Occipital lobe (tissue), 2 donors: ENCODE data around the gene MTFR1L. TPM values are rescaled to one million over a fixed set of nuclear protein-coding genes. Genes with fewer than 3 reads are reported as not detected.

ENCODE experiments used
- DNase-seq: peaks from one replicate; lab custom pipeline; 2025; lab: John Stamatoyannopoulos, UW
- total RNA-seq: library from RNA; depleted of rRNA; stranded (reverse); fragments of >200 nt; gene quantifications from one replicate; pipeline ENCODE4 v1.2.3, GENCODE V29; 2014

Gene MTFR1L
- total RNA-seq, 1 donor from 2014 or later = 32.8 TPM

DNA sequence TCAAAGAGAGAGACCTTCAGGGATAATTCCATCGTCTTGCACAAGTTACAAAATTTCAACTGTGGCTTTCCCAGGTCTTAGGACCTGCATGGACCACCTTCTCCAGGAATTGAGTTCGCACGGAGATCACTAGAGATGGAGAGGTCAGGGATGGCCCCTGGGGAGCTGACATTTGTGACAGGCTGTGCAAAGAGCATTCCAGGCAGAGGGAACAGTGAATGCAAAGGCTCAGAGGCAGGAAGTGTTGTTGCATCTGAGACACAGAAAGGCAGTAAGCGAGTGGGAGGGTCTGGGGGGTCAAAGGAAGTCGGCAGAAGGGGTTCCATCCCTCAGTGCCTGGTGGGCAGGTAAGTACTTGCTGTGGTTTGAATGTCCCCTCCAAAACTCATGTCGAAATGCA, 29.3 kb upstream of the MTFR1L start:
- no peak for DNase-seq

DNA sequence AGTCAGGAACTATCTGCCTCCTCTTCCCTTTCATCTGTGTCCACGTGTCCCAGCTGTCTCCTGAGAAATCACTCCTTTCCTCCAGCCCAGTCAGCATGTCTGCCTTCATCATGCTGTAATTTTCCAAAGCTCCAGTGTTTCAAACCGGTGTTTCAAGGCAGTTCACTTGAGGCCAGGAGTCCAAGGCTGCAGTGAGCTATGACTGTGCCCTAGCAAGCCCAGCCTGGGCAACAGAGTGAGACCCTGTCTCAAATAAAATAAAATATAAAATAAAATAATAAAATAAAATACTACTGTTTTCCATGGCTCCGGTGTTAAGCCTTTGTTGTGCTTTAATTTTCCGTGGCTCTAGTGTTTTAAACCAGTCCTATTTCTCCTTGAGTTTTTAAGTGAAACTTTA, 27.6 kb upstream of the MTFR1L start:
- no peak for DNase-seq

DNA sequence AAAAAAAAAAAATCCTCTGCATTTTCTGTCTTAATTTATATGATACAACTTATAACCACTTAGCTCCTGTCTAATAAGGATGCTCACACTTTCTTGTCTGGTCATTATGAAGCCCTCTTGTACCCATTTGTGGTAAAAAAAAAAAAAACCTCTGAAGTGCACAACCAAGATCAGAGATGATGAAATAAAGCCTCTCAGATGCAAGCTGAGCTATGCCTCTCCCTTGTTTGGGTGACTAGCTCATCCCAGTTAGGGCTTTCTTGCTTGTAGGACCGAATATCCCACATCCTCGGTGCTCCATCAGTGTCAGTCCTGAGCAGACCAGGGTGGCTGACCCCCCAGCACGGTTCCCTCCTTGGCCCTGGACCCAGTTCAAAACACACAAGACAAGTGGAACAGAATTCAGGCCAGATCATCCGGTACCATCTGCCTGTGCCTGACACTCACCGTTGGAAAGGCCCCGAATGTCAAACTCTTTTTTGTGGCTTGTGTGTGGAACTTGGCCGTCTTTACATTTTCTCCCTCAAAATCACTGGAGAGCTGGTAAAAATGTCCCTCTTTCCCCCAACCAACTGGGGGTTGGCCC, 26.1 kb upstream of the MTFR1L start:
- DNase-seq = no peak

DNA sequence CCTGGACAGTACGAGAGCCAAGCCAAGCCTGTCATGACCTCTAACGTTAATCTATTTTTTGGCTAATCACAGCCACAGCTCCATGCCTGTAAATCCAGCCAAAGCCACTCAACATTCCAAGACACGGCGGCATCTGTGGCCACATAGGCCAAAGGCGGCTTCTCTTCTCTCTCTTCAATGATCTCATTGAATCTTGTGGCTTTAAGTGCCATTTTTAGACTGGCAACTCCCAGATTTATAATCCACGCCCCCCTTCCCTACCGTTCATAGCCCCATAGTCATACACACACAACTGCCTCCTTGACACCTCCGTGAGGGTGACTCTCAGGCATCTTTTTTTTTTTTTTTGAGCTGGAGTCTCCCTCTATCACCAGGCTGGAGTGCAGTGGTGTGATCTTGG, 25.4 kb upstream of the MTFR1L start:
- no peak for DNase-seq

DNA sequence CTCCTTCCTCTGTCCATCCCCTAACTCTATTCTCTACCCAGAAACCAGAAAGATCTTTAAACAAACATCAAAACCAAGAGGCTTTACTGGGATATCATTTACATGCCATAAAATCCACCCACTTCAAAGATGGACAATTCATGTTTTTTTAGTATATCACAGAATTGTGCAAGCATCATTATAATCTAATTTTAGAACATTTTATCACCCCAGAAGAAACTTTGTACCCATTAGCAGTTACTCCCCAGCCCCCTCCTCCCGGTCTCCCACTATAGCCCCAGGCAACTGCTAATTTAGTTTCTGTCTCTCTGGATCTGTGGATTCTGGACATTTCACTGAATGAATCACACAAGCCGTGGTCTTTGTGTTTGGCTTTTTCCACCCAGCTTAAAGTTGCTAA, 24.5 kb upstream of the MTFR1L start:
- no peak for DNase-seq

DNA sequence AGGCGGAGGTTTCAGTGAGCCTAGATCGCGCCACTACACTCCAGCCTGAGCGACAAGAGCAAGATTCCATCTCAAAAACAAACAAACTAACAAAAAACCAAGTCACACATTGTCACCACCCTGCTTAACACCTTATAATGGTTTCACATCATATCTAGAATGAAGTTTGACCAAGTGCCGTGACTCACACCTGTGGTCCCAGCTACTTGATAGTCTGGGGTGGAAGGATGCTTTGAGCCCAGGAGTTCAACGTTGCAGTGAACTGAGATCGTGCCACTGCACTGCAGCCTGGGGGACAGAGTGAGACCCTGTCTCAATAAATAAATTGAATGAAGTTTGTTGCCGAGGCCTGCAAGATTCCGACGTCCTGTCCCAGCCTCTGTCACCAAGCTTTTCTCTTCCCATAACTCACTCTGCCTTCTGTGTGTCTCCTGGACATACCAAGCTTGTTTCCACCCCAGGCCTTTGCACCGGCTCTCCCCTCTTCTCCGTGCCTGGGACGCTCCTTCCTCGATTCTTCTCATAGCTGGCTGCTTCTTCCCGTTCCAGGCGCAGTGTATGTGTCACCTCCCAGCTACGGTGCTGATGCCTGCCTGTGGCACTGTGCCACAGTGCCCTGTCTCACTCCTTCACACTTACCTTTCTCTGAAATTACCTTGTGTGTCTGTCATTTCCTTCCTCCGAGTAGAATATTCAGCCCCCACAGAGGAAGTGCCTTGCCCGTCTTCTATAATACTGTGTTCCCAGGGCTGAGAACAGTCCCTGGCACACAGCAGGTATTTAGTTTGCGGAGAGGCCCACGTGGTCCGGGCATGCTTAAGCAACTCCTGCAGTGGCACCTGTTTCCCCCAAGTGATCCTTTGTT, 23.6 kb upstream of the MTFR1L start:
- no peak for DNase-seq

DNA sequence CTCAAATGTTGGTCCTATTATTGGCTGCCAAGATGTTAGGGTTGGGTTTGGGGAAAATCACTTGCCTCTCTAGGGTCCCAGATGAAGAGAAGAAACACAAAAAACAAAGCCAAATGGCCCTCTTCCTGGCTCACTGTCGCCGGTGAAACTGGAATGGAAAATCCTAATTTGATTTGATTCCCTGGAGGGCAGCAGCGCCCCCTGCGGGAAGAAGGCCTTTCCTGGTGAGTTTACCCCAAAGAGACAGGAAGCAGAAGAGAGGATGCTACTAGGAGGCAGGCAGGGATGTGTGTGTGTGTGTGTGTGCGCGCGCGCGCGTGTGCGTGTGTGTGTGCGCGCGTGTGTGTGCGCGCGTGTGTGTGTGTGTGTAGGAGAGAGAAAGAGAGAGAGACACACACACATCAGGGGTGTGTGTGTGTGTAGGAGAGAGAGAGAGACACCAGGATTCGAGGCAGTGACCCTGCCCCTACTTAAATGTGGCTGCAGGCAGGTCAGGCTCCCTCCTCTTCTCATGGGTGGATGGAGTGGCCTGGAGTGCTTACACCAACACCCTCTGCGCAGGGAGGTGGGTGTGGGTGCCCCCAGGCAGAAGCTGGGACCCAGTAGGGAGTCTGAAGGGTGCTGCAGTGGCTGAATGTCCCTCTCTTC, 22.8 kb upstream of the MTFR1L start:
- peak; percentile 50 for DNase-seq

DNA sequence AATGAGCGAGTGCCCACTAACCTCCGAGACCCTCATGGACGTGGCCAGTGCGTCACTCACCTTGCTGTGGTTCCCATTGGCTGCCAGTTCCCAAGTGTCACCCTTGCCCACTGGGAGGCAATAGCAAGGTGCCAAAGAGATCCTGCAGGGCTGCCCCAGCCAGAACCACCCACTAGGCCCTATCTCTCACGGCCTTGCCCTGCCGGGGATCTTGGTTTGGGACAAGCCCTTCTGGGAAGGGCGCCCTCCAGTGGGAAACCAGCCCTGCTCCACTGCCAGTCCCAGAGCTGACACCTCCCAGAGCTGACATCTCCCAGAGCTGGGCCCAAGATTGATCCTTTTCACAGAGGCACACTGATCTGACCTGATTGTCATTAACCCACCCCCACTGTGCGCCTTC, 21.8 kb upstream of the MTFR1L start:
- DNase-seq = no peak

DNA sequence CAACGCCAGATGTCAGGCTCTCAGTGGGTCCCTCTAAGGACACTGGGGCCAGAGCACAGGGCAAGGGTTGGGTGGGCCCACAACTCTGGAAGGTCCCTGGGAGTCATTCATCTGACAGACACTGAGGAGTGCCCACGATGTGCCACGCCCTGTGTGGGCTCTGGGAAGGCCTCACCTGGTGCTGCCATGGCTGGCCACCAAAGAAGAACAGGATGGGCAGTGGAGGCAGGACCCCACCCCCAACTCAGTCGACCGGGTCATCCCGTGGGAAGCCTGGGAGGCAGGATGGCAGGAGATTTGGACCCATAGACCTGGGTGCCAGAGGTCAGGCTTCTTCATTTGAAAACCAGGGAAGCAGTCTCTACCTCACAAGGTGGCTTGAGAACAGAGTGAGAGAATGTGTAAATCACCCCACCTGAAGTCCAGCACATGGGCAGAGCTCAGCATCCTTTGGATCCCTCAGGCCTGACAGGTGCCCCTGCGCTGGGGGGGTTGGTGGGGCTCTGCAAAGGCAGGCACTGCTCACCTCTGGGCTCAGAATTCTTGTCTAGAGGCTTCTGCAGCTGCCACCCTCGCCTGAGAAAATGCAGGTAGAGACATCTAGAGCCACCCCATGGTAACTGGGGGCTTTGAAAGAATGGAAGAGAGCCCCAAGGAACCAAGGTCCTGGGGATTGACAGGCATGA, 20.9 kb upstream of the MTFR1L start:
- no peak for DNase-seq

DNA sequence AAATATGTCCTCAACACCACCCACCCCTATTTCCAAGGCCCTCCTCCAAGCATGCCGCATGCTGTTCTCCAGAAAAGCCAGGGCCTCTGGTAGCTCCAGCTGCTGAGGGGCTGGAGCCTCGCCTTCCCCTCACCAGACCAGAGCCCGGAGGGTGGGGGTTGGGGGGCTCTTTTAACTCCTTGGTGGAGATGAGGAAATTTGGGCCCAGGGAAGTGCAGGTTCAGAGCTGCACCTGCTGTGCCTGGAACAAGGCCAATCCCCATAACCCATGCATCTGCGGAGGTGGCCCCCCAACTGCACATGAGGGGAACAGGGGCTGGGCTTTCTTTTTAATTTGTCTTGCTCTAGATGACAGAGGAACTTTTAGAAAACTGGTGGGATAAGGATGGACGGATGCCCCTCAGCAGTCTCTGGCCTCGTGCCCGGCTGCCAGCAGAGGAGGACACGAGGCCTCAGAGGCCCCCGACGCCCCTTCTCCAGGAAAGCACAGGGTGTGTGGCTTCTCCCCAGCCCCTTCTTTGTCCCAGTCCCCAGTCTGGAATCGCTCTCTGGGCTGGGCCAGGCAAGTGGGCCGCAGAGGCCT, 20.3 kb upstream of the MTFR1L start:
- DNase-seq = no peak

DNA sequence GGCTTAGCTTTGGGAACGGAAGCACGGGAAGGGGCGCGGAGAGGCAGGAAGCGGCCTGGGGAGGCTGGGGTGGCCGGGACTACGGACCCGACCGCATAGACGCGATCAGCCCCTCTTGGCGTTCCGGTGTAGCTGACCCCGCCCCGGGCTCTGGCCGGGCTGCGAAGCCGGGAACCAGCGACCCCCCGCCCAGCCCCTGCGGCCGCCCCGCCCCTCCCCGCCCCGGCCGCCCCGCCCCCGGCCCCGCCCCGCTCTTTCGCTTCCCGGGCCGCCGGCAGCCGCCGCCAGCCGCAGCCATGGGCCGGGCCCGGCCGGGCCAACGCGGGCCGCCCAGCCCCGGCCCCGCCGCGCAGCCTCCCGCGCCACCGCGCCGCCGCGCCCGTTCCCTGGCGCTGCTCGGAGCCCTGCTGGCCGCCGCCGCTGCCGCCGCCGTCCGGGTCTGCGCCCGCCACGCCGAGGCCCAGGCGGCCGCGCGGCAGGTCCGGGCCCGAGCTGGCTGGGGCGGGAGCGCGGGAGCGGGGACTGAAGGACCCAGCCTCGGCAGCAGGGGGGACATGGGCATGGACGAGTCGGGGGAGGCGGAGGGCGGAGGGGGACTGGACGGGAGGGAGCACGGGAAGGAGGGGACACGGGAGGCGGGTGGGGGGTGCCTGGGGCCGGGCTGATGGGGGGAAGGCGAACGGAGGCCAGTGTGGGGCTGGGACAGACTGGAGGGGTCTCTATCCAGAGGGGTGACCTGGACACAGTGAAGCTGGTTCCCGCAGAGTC, 19.6 kb upstream of the MTFR1L start, which contains the start of gene SELENON:
SELENON (plus strand) TSS at position 259 of the 768 bp plus-strand sequence; CDS start at position 297, 38 bp downstream.
- DNase-seq = no peak

DNA sequence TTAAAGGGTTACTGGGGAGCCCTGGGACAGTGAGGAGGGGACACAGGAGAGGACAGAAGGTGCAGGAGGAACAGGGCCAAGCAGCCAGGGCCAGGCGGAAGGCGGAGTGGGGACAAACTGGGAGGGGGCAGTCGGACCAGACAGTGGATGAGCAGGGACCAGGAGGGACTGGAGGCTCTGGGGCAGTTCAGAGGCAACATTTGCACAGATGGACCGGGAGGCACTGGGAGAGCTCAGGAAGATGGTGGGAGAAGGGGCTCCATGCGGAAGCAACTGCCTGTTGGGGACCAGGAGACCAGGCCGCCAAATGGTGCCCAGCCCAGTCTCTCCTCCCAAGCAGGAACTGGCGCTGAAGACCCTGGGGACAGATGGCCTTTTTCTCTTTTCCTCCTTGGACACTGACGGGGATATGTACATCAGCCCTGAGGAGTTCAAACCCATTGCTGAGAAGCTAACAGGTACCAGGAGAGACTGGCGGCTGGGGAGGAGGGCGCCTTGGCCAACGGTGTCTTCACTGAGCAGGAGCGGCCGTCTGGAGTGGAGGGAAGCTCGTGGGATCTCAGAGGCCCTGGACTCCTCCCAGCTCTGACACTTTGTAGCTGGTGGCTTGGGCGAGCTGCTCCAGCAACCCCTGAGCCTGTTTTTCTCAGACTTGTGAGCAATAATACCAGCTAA, 18.9 kb upstream of the MTFR1L start:
- no peak for DNase-seq

DNA sequence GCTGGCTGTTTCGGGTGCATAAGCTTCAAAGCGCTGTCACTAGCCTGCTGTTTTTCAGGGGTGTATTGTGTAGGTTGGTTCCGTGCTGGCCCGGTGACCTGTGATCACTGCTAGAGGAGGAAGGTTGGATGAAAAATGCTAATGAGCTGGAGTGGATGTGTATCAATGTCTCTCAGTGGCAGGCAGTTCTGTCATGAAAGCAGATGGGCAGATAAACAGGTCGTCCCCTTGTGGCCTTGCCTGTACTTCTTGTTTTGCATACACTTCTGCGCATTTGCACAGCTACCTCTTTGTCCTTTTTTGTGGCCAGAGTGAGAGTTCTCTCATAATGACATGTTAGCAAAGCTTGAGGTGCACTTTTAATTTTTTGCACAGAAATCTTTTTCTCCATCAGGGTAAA, 16.8 kb upstream of the MTFR1L start:
- no peak for DNase-seq

DNA sequence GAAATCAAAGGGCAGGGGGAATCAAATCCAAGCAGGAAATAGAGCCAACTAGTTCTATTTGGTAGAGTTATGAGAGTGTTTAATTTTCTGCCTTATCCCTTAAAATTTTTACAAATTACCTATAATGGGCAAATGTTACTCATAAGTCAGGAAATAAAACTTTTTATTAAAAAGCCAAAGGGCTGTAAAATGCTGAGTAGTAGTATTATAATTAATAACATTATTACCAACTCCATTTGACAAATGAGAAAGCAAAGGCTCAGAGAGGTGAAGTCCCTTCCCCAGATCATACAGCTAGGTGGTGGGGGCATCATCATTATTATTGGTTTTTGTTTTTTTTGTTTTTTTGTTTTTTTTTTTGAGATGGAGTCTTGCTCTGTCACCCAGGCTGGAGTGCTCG, 16.4 kb upstream of the MTFR1L start:
- DNase-seq = no peak

DNA sequence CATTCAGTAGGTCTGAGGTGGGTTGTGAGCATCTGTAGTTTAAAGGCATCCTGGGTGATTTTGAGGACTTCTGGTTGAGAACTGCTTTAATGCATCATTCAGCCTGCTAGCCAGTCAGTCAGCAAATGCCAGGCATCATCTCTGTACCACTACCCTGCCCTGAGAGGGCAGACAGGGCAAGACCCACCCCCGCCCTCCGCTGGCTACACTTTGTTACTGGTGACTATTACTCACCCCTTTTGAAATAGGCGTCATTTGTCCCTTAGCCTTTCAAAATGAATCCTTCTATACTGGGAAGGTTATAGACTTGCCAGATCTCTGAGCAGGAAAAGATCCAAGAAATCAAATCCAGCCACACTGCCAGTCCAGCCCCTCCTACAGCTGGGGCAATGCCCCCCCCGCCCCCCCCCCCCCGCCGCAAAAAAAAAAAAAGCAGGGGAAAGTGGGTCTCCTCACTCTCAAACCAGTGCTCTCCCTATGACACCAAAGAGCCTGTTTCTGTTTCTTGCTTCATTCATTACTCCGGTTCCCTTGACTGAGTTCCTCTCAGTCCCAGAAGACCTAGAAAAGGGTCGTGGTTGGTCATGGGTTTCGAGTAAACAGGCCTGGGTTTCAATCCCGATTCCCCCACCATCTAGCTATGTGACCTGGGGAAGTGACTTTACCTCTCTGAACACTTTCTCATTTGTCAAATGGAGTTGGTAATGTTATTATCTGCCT, 15.3 kb upstream of the MTFR1L start:
- DNase-seq = no peak

DNA sequence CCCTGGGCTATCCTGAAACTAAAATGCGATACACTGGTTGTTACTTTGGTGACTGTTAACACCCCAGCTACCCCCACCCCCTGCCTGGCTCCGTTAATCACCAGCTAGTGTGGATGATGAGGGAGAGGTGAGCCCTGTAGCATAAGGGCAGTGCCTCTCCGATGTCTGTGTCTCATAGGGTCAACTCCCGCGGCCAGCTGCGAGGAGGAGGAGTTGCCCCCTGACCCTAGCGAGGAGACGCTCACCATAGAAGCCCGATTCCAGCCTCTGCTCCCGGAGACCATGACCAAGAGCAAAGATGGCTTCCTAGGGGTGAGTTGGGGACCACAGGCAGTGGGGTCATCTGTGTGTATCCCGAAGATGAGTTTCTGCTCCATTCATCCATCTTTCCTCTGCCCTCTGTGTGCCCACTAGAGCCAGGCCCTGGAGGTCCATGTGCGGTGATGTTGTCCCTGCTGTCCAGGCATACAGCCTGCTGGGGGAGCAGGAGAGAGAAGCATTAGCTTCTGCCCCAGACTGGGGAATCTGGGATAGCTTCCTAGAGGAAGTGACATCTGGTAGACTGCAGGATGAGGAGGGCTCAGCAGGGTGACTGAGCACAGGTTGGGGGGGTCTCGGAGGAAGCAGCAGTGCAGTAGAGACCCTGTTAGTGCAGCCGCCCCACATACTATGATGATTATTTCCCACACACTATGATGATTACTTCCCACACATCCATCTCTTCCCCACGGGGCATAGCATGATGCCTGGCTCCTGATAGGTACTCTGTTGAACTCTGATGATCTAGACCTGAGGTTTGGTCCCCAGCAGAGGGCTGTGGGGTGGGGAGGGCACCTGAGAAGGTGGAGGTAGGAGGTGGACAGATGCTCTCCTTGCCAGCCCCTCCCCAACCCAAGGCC, 14.5 kb upstream of the MTFR1L start:
- no peak for DNase-seq

DNA sequence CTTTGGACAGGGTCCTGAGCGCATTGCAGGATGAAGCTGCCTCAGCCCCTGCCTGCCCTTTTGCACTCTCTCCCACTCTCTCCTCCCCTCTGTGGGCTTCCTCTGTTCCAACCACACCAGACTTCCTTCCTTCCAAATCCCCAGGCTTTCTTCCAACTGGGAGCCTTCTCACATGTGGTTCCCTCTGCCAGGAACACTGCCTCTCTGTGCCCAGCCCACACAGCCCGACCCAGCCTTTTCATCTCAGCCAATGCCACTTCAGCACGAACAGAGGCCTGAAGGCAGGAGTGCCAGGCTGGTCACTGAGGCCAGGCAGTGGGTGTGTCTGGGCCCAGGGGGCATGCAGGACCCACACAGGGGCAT, 13.9 kb upstream of the MTFR1L start:
- peak; percentile 79 for DNase-seq

DNA sequence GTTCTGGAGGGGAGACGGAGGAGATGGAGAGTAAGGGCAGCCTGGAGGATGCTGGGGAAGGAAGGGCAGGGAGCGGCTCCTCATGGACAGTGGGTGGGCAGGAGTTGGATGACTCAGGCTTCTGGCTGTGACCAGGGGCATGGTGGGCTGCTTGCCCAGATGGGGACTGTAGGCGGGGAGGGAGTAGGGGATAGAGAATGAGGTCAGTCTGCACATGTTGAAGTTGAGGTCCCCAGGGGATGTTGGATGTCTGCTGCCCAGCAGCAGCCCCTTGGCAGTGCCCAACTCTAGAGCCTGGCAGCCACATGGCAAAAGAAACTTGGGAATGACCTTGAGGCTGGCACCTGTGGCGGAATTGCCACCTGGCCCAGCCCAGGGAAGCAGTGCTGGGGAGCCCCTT, 13.3 kb upstream of the MTFR1L start:
- peak; percentile 56 for DNase-seq
